ENCODE measurements around the gene IL20RB.

IL20RB gene, protein sequence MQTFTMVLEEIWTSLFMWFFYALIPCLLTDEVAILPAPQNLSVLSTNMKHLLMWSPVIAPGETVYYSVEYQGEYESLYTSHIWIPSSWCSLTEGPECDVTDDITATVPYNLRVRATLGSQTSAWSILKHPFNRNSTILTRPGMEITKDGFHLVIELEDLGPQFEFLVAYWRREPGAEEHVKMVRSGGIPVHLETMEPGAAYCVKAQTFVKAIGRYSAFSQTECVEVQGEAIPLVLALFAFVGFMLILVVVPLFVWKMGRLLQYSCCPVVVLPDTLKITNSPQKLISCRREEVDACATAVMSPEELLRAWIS

DNA sequence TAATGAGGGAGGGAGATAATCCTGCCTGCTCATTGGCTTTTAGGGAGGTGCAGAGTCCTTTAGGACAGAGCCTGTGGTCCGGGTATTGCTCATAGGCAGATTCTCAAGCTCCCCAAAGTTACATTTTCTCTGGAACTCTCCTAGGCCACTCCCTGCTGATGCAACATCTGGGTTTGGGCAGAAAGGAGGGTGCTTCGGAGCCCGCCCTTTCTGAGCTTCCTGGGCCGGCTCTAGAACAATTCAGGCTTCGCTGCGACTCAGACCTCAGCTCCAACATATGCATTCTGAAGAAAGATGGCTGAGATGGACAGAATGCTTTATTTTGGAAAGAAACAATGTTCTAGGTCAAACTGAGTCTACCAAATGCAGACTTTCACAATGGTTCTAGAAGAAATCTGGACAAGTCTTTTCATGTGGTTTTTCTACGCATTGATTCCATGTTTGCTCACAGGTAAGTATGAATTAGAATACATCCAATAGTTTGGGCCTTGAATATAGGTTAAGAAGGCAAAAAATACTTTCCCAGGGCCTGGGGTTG, at the start of gene IL20RB:
TSS of gene IL20RB (plus strand) at position 233 of the 538 bp plus-strand sequence. CDS start at position 364, 131 bp downstream.
- DNase-seq = no peak

- DNase-seq = no peak
Measured at GRCh38 chr3:136908297-136908696, 49.5 kb upstream of the IL20RB start.

- no peak for DNase-seq
Measured at GRCh38 chr3:136909187-136909586, 48.6 kb upstream of the IL20RB start.

GRCh38 chr3:136910697-136911096, 47.1 kb upstream of the IL20RB start:
- no peak for DNase-seq

- no peak for DNase-seq
Measured at GRCh38 chr3:136913168-136913567, 44.6 kb upstream of the IL20RB start.

- no peak for DNase-seq
Measured at GRCh38 chr3:136914739-136915138, 43.0 kb upstream of the IL20RB start.

GRCh38 chr3:136916223-136916622, 41.6 kb upstream of the IL20RB start:
- no peak for DNase-seq

GRCh38 chr3:136919799-136920580, 37.8 kb upstream of the IL20RB start:
- no peak for DNase-seq

GRCh38 chr3:136920904-136921611, 36.7 kb upstream of the IL20RB start:
- DNase-seq = no peak

DNA sequence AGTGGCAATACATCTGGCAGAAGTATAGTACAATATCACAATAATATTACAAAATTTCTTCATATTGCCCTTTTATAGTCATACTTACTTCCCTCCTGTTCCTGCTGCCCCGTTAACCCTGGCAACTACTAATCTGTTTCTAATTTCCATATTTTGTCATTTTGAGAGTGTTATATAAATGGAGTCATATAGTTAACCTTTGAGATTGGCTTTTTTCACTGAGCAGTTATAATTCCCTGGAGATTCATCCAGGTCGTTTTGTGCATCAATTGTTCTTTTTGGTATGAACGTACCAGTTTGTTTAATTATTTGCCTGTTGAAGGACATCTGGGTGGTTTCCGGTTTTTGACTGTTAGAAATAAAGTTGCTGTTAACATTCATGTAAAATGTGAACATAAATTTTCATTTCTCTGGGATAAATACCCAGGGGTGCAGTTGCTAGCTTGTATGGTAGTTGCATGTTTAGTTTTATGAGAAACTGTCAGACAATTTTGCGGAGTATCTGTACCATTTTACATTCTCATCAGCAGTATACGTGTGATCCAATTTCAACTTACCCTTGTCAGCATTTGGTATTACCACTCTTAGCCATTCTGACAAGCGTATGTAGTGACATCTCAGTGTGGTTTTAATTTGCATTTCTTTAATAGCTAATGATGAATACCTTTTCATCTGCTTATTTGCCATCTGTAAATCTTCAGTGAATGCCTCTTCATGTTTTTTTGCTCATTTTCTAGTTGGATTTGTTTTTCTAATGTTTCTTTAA, 32.2 kb upstream of the IL20RB start:
- DNase-seq = no peak

- DNase-seq = no peak
Measured at GRCh38 chr3:136928240-136928639, 29.5 kb upstream of the IL20RB start.

GRCh38 chr3:136929977-136930670, 27.7 kb upstream of the IL20RB start:
- DNase-seq = no peak

- no peak for DNase-seq
Measured at GRCh38 chr3:136931606-136932005, 26.2 kb upstream of the IL20RB start.

DNA sequence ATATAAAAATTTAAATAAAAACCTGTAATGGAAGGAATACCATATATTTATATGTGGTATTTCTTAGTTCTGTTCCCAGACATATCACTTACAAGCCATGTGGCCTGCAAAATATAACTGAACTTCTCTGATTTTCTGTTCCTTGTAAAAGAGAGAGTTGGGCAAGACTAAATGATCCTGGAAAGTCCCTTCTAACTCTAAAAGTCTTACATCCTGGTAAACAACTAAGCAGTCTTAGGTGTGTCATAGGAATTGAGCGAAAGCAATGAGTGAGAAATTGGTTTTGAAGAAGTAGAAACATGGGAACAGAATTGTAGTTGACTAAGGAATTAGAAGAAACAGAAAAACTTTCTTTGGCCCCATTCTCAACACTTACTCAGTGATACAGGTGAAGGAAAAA, 25.3 kb upstream of the IL20RB start:
- no peak for DNase-seq

GRCh38 chr3:136932978-136933772, 24.6 kb upstream of the IL20RB start:
- no peak for DNase-seq

GRCh38 chr3:136937175-136937574, 20.6 kb upstream of the IL20RB start:
- no peak for DNase-seq

GRCh38 chr3:136937851-136938250, 19.9 kb upstream of the IL20RB start:
- no peak for DNase-seq

DNA sequence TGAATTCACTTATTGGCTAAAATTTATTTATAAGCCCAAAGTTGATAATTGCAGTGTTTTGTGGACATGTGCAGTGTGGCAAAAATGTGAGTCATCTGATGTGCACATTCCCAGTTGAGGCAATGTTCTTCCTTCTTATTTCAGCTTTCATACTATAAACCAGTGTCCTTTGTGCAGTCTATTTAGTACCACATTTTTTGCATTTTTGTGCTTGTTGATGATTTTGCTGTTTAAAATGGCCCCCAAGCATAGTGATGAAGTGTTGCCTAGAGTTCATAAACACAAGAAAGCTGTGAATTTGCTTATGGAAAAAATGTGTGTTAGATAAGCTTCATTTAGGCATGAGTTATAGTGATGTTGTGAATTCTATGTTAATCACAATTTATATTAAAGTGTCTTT, 19.4 kb upstream of the IL20RB start:
- no peak for DNase-seq

DNA sequence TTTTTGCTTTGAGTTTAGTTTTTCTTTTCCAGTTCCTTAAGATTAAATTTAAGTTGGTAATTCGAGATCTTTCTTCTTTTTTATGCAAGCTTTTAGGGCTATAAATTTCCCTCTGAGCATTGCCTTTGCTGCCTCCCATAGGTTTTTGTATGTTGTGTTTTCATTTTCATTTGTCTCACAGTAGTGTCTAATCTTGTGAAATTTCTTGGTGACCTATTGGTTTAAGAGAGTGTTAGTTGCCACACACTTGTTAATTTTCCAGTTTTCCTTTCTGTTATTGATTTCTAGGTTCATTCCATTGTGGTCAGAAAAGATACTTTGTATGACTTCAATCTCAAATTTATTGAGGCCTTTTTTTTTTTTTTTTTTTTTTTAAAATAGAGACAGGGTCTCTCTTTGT, 18.3 kb upstream of the IL20RB start:
- DNase-seq = no peak

GRCh38 chr3:136942803-136943202, 15.0 kb upstream of the IL20RB start:
- no peak for DNase-seq

GRCh38 chr3:136943436-136943835, 14.3 kb upstream of the IL20RB start:
- DNase-seq = no peak
